Stimulated activated CD8-positive, alpha-beta memory T cell treated with anti-CD3 and anti-CD28 coated beads, Interleukin-15, amount 100 ng/mL, for 48 hours (primary cell): ENCODE measurements around the gene SPON1.
"Not testable (repeated sequence)": the region's sequence is repeated elsewhere in the genome, so short reads cannot be mapped to it uniquely, and the experiment has no call there.

ENCODE experiments used
- DNase-seq, 2 donors: peaks; one replicate each; pipeline ENCODE4 v3.0.0-alpha.2; 2020; ENCODE audit warnings: low read depth in 2 of 2

SPON1 gene

GRCh38 chr11:13983081-13983751 lies 20.7 kb downstream of the SPON1 start:
- DNase-seq, result no peak

GRCh38 chr11:13984616-13985450 lies 22.3 kb downstream of the SPON1 start:
- no peak for DNase-seq

GRCh38 chr11:13986695-13987094 lies 24.2 kb downstream of the SPON1 start:
- not testable (repeated sequence) for DNase-seq

GRCh38 chr11:13992158-13992856 lies 29.8 kb downstream of the SPON1 start:
- not testable (repeated sequence) for DNase-seq

- DNase-seq, result no peak
These were observed 30.7 kb downstream of the SPON1 start for GRCh38 chr11:13993096-13993765.

GRCh38 chr11:13997881-13998280 lies 35.4 kb downstream of the SPON1 start:
- DNase-seq, result no peak

GRCh38 chr11:13999704-14000103 lies 37.2 kb downstream of the SPON1 start:
- DNase-seq, result no peak

GRCh38 chr11:14001597-14001996 lies 39.1 kb downstream of the SPON1 start:
- DNase-seq, result no peak

GRCh38 chr11:14007566-14007965 lies 45.0 kb downstream of the SPON1 start:
- no peak for DNase-seq

GRCh38 chr11:14010665-14011064 lies 48.1 kb downstream of the SPON1 start:
- no peak for DNase-seq

- DNase-seq, result no peak
These were observed 50.3 kb downstream of the SPON1 start for GRCh38 chr11:14012846-14013245.

- no peak for DNase-seq
These were observed 53.2 kb downstream of the SPON1 start for GRCh38 chr11:14015711-14016110.

- no peak for DNase-seq
These were observed 55.9 kb downstream of the SPON1 start for GRCh38 chr11:14018441-14018840.

GRCh38 chr11:14021738-14022137 lies 59.2 kb downstream of the SPON1 start:
- DNase-seq, result no peak

- no peak for DNase-seq
These were observed 59.7 kb downstream of the SPON1 start for GRCh38 chr11:14022251-14022650.

GRCh38 chr11:14022821-14023220 lies 60.3 kb downstream of the SPON1 start:
- no peak for DNase-seq

- DNase-seq, result no peak
These were observed 64.4 kb downstream of the SPON1 start for GRCh38 chr11:14026961-14027360.

GRCh38 chr11:14027525-14027924 lies 65.0 kb downstream of the SPON1 start:
- DNase-seq, result no peak

- no peak for DNase-seq
These were observed 66.9 kb downstream of the SPON1 start for GRCh38 chr11:14029440-14029839.

- no peak for DNase-seq
These were observed 67.7 kb downstream of the SPON1 start for GRCh38 chr11:14029971-14030920.

- DNase-seq, result not testable (repeated sequence)
These were observed 73.0 kb downstream of the SPON1 start for GRCh38 chr11:14035526-14035925.
